Prostate gland (tissue), 2 donors: Measurements from ENCODE around the gene SRPK3.

Source experiments
- CTCF ChIP-seq, 4 experiments: fragments of 200-600 bp in 2 of 4; fragments of 450-650 bp in 2 of 4; sonication (generic) in 2 of 4; IDR thresholded peaks; 1 replicate in 3 of 4; 2 replicates in 1 of 4; pipeline ENCODE4 v1.5.1; 2016 to 2019; ENCODE audit warnings: antibody characterized with exemption in 4 of 4, mild to moderate bottlenecking in 2 of 4, moderate library complexity in 2 of 4
- POLR2A ChIP-seq: fragments of 450-650 bp; IDR thresholded peaks from one replicate; pipeline ENCODE4 v1.6.1; 2016; ENCODE audit warnings: antibody characterized with exemption, mild to moderate bottlenecking
- POLR2AphosphoS5 ChIP-seq: sonication (generic); formaldehyde crosslinking; IDR thresholded peaks from one replicate; pipeline ENCODE4 v1.6.1; 2017; ENCODE audit warnings: antibody characterized with exemption

- TF ChIP-seq CTCF (IDR thresholded peaks at IDR 0.05) (no peak), POLR2A (no peak), POLR2AphosphoS5 (no peak)
Observed at GRCh38 chrX:153733651-153734240, 47.1 kb upstream of the SRPK3 start.
